ENCODE results near the gene ZNF512.

The ZNF512 gene

GRCh38 chr2:27661371-27661770, 78.5 kb downstream of the ZNF512 start:
- no peak overlapping the region for H3K27ac ChIP-seq
- H3K27me3 ChIP-seq (ENCODE audit: insufficient read depth, low read depth, severe bottlenecking): no peaks in the 10 kb centered on the region
- no peaks in the 10 kb centered on the region for H3K9me3 ChIP-seq (ENCODE audit: severe bottlenecking)
- no peak for DNase-seq
- no peak for TF ChIP-seq CTCF (IDR thresholded peaks at IDR 0.05; ENCODE audit: low read depth, low read length)
- H3K36me3 ChIP-seq: peaks cover 76% of the 10 kb centered on the region
- H3K4me3 ChIP-seq (ENCODE audit: low read depth, low read length): no peak overlapping the region

GRCh38 chr2:27663285-27664153, 80.7 kb downstream of the ZNF512 start, which contains the start of the genes SLC4A1AP and SUPT7L:
TSS of gene SLC4A1AP (plus strand) at chr2:27663889. CDS start at chr2:27663915, 26 bp downstream.
TSS of gene SUPT7L (minus strand) at chr2:27663614. CDS start at chr2:27662192, 1,422 bp downstream.
- peak within 1 kb of the TSS; percentile 97 for H3K27ac ChIP-seq
- no peaks in the 10 kb centered on the region for H3K27me3 ChIP-seq (ENCODE audit: insufficient read depth, low read depth, severe bottlenecking)
- no peaks in the 10 kb centered on the region for H3K9me3 ChIP-seq (ENCODE audit: severe bottlenecking)
- TF ChIP-seq CTCF (IDR thresholded peaks at IDR 0.05; ENCODE audit: low read depth, low read length): no peak
- H3K4me3 ChIP-seq (ENCODE audit: low read depth, low read length): peak within 1 kb of the TSS; percentile 90
- DNase-seq: peak; percentile 75
- peaks cover 70% of the 10 kb centered on the region for H3K36me3 ChIP-seq

GRCh38 chr2:27664154-27664574, 81.3 kb downstream of the ZNF512 start:
- DNase-seq: no peak
- Histone ChIP-seq H3K27ac (peak overlapping the region; percentile 97), H3K27me3 (ENCODE audit: insufficient read depth, low read depth, severe bottlenecking) (no peaks in the 10 kb centered on the region), H3K9me3 (ENCODE audit: severe bottlenecking) (no peaks in the 10 kb centered on the region), H3K4me3 (ENCODE audit: low read depth, low read length) (peak overlapping the region; percentile 90), H3K36me3 (peaks cover 72% of the 10 kb centered on the region)
- no peak for TF ChIP-seq CTCF (IDR thresholded peaks at IDR 0.05; ENCODE audit: low read depth, low read length)

- DNase-seq: no peak
- peak overlapping the region; percentile 90 for H3K4me3 ChIP-seq (ENCODE audit: low read depth, low read length)
- TF ChIP-seq CTCF (IDR thresholded peaks at IDR 0.05; ENCODE audit: low read depth, low read length): no peak
- H3K27me3 ChIP-seq (ENCODE audit: insufficient read depth, low read depth, severe bottlenecking): no peaks in the 10 kb centered on the region
- H3K27ac ChIP-seq: no peak overlapping the region
- H3K36me3 ChIP-seq: peaks cover 72% of the 10 kb centered on the region
- no peaks in the 10 kb centered on the region for H3K9me3 ChIP-seq (ENCODE audit: severe bottlenecking)
These were observed 82.0 kb downstream of the ZNF512 start for GRCh38 chr2:27664622-27665363.

GRCh38 chr2:27667446-27667845, 84.6 kb downstream of the ZNF512 start:
- peaks cover 68% of the 10 kb centered on the region for H3K36me3 ChIP-seq
- H3K9me3 ChIP-seq (ENCODE audit: severe bottlenecking): no peaks in the 10 kb centered on the region
- TF ChIP-seq CTCF (IDR thresholded peaks at IDR 0.05; ENCODE audit: low read depth, low read length): no peak
- DNase-seq: no peak
- no peak overlapping the region for H3K27ac ChIP-seq
- H3K27me3 ChIP-seq (ENCODE audit: insufficient read depth, low read depth, severe bottlenecking): no peaks in the 10 kb centered on the region
- no peak overlapping the region for H3K4me3 ChIP-seq (ENCODE audit: low read depth, low read length)

All from WERI-Rb-1 (cell line).